Raji (cell line): ENCODE data around the gene UBE2R2.

Experiments
- POLR2A ChIP-seq: IDR thresholded peaks from 2 replicates; pipeline ENCODE4 v1.6.1; 2011; ENCODE audit warnings: low read depth, low read length, control low read depth; ENCODE audit not compliant: insufficient read depth

The UBE2R2 gene

GRCh38 chr9:33816327-33817252 is at the start of gene UBE2R2:
Gene UBE2R2 (plus strand): TSS chr9:33817160. CDS start chr9:33817758, 598 bp downstream.
- peak; percentile 70 for TF ChIP-seq POLR2A

- TF ChIP-seq POLR2A = no peak
Observed at GRCh38 chr9:33776578-33776977, 40.4 kb upstream of the UBE2R2 start.

- TF ChIP-seq POLR2A = no peak
Observed at GRCh38 chr9:33778700-33779351, 38.1 kb upstream of the UBE2R2 start.

DNA sequence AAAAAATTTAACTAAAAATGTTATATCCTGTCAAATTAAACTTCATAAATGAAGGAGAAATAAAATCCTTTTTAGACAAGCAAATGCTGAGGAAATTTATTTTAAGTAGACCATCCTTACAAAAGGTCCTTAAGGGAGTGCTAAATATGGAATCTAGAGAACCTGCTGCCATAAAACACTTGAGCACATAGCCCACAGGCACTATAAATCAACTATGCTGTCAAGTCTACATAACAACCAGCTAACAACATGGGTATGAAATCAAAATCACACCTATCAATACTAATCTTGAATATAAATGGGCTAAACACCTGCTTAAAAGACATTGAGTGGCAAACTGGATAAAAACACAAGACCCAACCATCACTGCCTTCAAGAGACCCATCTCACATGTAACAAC is 36.7 kb upstream of the UBE2R2 start:
- TF ChIP-seq POLR2A = no peak

DNA sequence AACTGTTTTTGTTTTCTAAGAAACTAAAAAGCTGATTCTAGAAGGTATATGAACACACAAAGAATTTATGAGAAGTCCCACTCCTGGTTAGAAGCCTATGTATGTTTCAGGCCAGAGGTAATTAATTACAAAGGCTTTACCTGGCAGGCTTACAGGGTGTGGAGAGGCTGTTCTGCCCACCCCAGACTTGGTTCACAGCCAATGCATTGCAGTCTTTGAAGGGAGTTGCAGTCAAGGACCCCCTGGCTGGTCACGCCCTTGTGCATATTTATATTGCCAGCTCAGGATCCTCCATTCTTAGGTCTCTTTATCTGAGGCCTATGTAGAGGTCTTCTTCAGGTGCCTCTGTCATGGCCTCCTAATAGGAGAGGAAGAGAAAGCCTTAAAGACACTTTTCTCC is 35.2 kb upstream of the UBE2R2 start:
- no peak for TF ChIP-seq POLR2A

DNA sequence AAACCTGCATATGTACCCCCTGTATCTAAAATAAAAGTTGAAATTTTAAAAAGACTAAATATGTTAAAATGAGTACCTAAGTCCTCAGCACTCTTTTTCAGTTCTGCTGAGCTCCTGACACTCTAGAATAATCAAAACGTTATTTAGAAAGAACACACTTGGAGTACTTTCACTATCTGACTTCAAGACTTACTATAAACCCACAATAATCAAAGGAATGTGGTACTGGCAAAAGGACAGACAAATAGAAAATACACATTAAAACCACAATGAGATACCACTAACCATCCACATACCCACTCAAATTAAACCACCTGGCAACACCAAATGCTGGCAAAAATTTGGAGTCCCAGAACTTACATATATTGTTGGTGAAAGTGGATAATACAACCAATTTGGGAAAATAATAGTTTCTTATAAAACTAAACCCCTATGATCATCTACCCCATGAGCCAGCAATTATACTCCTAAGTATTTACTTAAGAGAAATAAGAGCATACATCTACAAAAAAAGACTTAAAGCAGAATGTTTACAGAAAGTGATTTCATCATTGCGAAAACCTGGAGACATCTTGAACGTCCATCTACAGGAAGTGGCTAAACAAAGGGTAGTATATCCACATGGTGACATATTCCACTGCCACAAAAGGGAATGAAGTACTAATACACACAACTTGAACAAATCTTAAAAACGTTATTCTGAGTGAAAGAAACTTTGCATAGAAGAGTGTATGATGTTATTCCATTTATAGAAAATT is 34.4 kb upstream of the UBE2R2 start:
- TF ChIP-seq POLR2A = no peak

DNA sequence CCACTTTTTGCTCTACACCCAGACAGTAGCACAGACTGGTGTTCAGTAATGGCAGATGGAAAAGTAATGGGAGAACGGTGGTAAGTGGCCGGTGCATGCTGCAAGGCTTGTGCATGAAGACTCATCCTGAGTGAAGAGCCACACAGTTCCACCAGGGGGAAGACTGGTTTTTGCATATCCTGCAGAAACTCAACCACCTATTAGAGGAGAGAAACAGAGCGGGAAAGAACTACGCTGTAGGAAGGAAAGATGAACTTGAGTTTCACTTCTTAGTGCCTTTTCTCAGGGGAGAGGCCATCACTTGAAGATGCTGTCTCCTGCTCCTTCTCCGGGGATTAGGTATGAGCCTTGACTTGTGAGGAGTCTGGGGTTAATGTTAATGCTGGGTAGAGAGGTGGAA is 31.0 kb upstream of the UBE2R2 start:
- TF ChIP-seq POLR2A = no peak

- TF ChIP-seq POLR2A = no peak
Observed at GRCh38 chr9:33786681-33787080, 30.3 kb upstream of the UBE2R2 start.

GRCh38 chr9:33787839-33788238 is 29.1 kb upstream of the UBE2R2 start:
- TF ChIP-seq POLR2A = no peak

DNA sequence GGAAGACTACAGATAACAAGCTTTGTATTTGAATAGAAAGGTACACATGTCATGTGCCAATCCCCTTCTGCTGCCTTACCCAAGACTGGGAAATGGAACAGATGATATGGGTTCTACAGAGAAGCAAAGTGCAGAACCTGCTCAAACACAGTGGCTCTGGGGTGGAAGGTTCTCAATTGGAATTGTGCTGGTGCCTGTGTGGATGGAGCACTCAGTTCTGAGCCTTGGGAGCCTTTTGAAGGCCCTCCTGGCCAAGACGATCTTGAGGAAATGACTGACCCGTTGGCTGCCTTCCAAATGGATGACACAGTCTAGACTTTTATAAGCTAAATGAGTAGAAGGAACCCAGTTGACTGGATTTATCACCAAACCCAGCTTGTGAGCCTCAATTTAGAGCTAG is 25.8 kb upstream of the UBE2R2 start:
- no peak for TF ChIP-seq POLR2A

- no peak for TF ChIP-seq POLR2A
Observed at GRCh38 chr9:33794560-33794959, 22.4 kb upstream of the UBE2R2 start.

- no peak for TF ChIP-seq POLR2A
Observed at GRCh38 chr9:33795281-33795680, 21.7 kb upstream of the UBE2R2 start, which contains the start of gene PRSS3. Gene PRSS3 (plus strand): TSS chr9:33795561. CDS start chr9:33795574, 13 bp downstream.

GRCh38 chr9:33795819-33796218 is 21.1 kb upstream of the UBE2R2 start:
- TF ChIP-seq POLR2A = no peak

DNA sequence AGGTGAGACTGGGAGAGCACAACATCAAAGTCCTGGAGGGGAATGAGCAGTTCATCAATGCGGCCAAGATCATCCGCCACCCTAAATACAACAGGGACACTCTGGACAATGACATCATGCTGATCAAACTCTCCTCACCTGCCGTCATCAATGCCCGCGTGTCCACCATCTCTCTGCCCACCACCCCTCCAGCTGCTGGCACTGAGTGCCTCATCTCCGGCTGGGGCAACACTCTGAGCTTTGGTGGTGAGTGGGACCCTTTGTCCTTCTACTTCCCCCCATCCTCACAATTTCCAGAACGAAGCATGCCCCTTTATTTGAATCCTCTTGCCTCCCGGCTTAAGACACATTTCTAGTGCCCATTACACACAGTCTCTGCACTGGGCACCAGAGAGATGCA is 19.1 kb upstream of the UBE2R2 start:
- no peak for TF ChIP-seq POLR2A

DNA sequence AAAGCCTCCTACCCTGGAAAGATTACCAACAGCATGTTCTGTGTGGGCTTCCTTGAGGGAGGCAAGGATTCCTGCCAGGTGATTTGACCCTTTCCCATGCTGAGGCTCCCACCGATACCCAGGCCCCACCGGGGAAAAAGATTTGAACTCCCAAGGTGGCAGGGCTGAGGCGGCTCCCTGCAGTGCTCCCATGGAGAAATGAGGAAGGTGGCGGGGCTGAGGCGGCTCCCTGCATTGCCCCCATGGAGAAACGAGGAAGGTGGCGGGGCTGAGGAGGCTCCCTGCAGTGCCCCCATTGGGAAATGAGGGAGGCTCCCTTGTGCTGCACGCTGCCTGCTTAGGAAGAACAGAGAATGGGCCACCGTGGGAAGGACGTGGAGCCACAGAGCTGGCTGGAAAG is 18.4 kb upstream of the UBE2R2 start:
- TF ChIP-seq POLR2A = no peak
